HG03571 (cell line): ENCODE data around the gene GFOD2.
"Not testable (repeated sequence)": the region's sequence is repeated elsewhere in the genome, so short reads cannot be mapped to it uniquely, and the experiment has no call there.

Source experiments
- ATAC-seq: cut with Tn5 transposase; IDR thresholded peaks from one replicate; pipeline ENCODE4 v1.9.1; 2021; ENCODE audit not compliant: unreplicated experiment

GFOD2 gene

GRCh38 chr16:67707210-67707609 lies 11.9 kb downstream of the GFOD2 start:
- ATAC-seq = no peak

- no peak for ATAC-seq
Observed at GRCh38 chr16:67704110-67704509, 15.0 kb downstream of the GFOD2 start.

GRCh38 chr16:67703626-67704025 lies 15.5 kb downstream of the GFOD2 start:
- no peak for ATAC-seq

- no peak for ATAC-seq
Observed at GRCh38 chr16:67702130-67702529, 17.0 kb downstream of the GFOD2 start.

- no peak for ATAC-seq
Observed at GRCh38 chr16:67701420-67701819, 17.7 kb downstream of the GFOD2 start.

GRCh38 chr16:67699265-67699664 lies 19.9 kb downstream of the GFOD2 start:
- no peak for ATAC-seq

- ATAC-seq = no peak
Observed at GRCh38 chr16:67697422-67698185, 21.5 kb downstream of the GFOD2 start.

GRCh38 chr16:67694611-67695010 lies 24.5 kb downstream of the GFOD2 start:
- ATAC-seq = no peak

GRCh38 chr16:67693517-67694285 lies 25.4 kb downstream of the GFOD2 start:
- not testable (repeated sequence) for ATAC-seq

- no peak for ATAC-seq
Observed at GRCh38 chr16:67685388-67686112, 33.6 kb downstream of the GFOD2 start.

GRCh38 chr16:67683767-67684166 lies 35.3 kb downstream of the GFOD2 start:
- ATAC-seq = no peak

GRCh38 chr16:67679935-67680897 lies 38.9 kb downstream of the GFOD2 start:
- no peak for ATAC-seq

GRCh38 chr16:67678354-67679023 lies 40.6 kb downstream of the GFOD2 start:
- no peak for ATAC-seq

- no peak for ATAC-seq
Observed at GRCh38 chr16:67677712-67678111, 41.4 kb downstream of the GFOD2 start.

- ATAC-seq = no peak
Observed at GRCh38 chr16:67676939-67677338, 42.2 kb downstream of the GFOD2 start.

- ATAC-seq = no peak
Observed at GRCh38 chr16:67676516-67676915, 42.6 kb downstream of the GFOD2 start.

- ATAC-seq = no peak
Observed at GRCh38 chr16:67675999-67676398, 43.1 kb downstream of the GFOD2 start.

GRCh38 chr16:67675579-67675935 lies 43.6 kb downstream of the GFOD2 start:
- ATAC-seq = no peak

- no peak for ATAC-seq
Observed at GRCh38 chr16:67674851-67675578, 44.1 kb downstream of the GFOD2 start.
